ENCODE data around the gene CTDSPL2.
"Not testable (repeated sequence)": the region's sequence is repeated elsewhere in the genome, so short reads cannot be mapped to it uniquely, and the experiment has no call there.

Gene CTDSPL2

GRCh38 chr15:44529864-44530604 lies 102.6 kb downstream of the CTDSPL2 start:
- H3K9me3 ChIP-seq (ENCODE audit: control insufficient read depth in 1 of 2, low read length in 2 of 2): no peaks in the 10 kb centered on the region
- peaks cover 2 to 4% of the 10 kb centered on the region in 2 donors for H3K4me1 ChIP-seq (ENCODE audit: control insufficient read depth in 1 of 2, insufficient read depth in 2 of 2, low read length in 2 of 2)
- H3K27me3 ChIP-seq (ENCODE audit: low read depth, low read length): no peaks in the 10 kb centered on the region
- peaks cover 7% of the 10 kb centered on the region in 2 donors for H3K36me3 ChIP-seq (ENCODE audit: control insufficient read depth in 1 of 2, insufficient read depth in 2 of 2, low read length in 2 of 2)
- no peak overlapping the region for H3K4me3 ChIP-seq (ENCODE audit: low read depth in 1 of 2, low read length in 2 of 2)
- no peak overlapping the region for H3K27ac ChIP-seq (ENCODE audit: low read length)

- peaks cover 5 to 7% of the 10 kb centered on the region in 2 donors for H3K36me3 ChIP-seq (ENCODE audit: control insufficient read depth in 1 of 2, insufficient read depth in 2 of 2, low read length in 2 of 2)
- H3K4me1 ChIP-seq (ENCODE audit: control insufficient read depth in 1 of 2, insufficient read depth in 2 of 2, low read length in 2 of 2): peaks cover 5 to 10% of the 10 kb centered on the region in 2 donors
- H3K27me3 ChIP-seq (ENCODE audit: low read depth, low read length): no peaks in the 10 kb centered on the region
- no peak overlapping the region for H3K27ac ChIP-seq (ENCODE audit: low read length)
- no peaks in the 10 kb centered on the region for H3K9me3 ChIP-seq (ENCODE audit: control insufficient read depth in 1 of 2, low read length in 2 of 2)
- H3K4me3 ChIP-seq (ENCODE audit: low read depth in 1 of 2, low read length in 2 of 2): no peak overlapping the region
Observed at GRCh38 chr15:44530653-44531052, 103.2 kb downstream of the CTDSPL2 start.

- H3K27ac ChIP-seq (ENCODE audit: low read length); H3K27me3 ChIP-seq (ENCODE audit: low read depth, low read length); H3K4me3 ChIP-seq (ENCODE audit: low read depth in 1 of 2, low read length in 2 of 2); H3K9me3 ChIP-seq (ENCODE audit: control insufficient read depth in 1 of 2, low read length in 2 of 2): not testable (repeated sequence)
- H3K4me1 ChIP-seq (ENCODE audit: control insufficient read depth in 1 of 2, insufficient read depth in 2 of 2, low read length in 2 of 2): peaks cover 5 to 14% of the 10 kb centered on the region in 2 donors
- H3K36me3 ChIP-seq (ENCODE audit: control insufficient read depth in 1 of 2, insufficient read depth in 2 of 2, low read length in 2 of 2): peaks cover 0 to 16% of the 10 kb centered on the region in 2 donors
Observed at GRCh38 chr15:44532275-44532674, 104.8 kb downstream of the CTDSPL2 start.

DNA sequence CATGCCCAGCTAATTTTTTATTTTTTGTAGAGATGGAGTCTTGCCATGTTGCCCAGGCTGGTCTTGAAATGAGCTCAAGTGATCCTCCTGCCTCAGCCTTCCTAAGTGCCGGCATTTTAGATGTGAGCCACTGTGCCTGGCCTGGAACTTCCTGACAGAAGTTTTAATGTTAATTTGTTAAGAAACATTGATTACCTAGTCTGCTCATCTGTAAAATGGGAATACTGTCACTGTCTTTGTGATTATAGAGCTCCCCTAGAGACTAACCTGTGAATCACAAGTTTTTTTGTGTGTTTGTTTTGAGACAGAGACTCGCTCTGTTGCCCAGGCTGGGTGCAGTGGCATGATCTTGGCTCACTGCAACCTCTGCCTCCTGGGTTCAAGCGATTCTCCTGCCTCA lies 105.3 kb downstream of the CTDSPL2 start:
- Histone ChIP-seq H3K27me3 (ENCODE audit: low read depth, low read length) (no peaks in the 10 kb centered on the region), H3K4me3 (ENCODE audit: low read depth in 1 of 2, low read length in 2 of 2) (no peak overlapping the region), H3K9me3 (ENCODE audit: control insufficient read depth in 1 of 2, low read length in 2 of 2) (no peaks in the 10 kb centered on the region), H3K36me3 (ENCODE audit: control insufficient read depth in 1 of 2, insufficient read depth in 2 of 2, low read length in 2 of 2) (peaks cover 0 to 20% of the 10 kb centered on the region in 2 donors), H3K27ac (ENCODE audit: low read length) (no peak overlapping the region), H3K4me1 (ENCODE audit: control insufficient read depth in 1 of 2, insufficient read depth in 2 of 2, low read length in 2 of 2) (peaks cover 5 to 14% of the 10 kb centered on the region in 2 donors)

DNA sequence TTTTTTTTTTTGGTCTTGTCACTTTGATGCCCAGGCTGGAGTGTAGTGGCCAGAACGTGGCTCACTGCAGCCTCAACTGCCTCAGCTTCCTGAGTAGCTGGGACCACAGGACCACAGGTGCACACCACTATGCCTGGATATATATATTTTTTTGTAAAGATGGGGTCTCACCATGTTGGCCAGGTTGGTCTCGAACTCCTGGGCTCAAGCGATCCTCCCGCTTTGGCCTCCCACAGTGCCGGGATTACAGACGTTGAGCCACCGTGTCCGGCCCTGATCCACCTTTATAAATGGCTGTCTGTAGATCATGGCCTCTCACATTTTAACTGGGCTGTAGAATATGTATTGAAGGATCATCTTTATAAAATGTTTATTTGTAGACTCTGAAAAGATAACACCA lies 107.7 kb downstream of the CTDSPL2 start:
- H3K4me3 ChIP-seq (ENCODE audit: low read depth in 1 of 2, low read length in 2 of 2): no peak overlapping the region
- H3K4me1 ChIP-seq (ENCODE audit: control insufficient read depth in 1 of 2, insufficient read depth in 2 of 2, low read length in 2 of 2): peaks cover 12 to 26% of the 10 kb centered on the region in 2 donors
- peaks cover 0 to 20% of the 10 kb centered on the region in 2 donors for H3K36me3 ChIP-seq (ENCODE audit: control insufficient read depth in 1 of 2, insufficient read depth in 2 of 2, low read length in 2 of 2)
- H3K27ac ChIP-seq (ENCODE audit: low read length): no peak overlapping the region
- no peaks in the 10 kb centered on the region for H3K27me3 ChIP-seq (ENCODE audit: low read depth, low read length)
- H3K9me3 ChIP-seq (ENCODE audit: control insufficient read depth in 1 of 2, low read length in 2 of 2): no peaks in the 10 kb centered on the region

GRCh38 chr15:44535523-44536301 lies 108.3 kb downstream of the CTDSPL2 start:
- no peaks in the 10 kb centered on the region for H3K27me3 ChIP-seq (ENCODE audit: low read depth, low read length)
- peak overlapping the region; percentile 92 for H3K27ac ChIP-seq (ENCODE audit: low read length)
- H3K36me3 ChIP-seq (ENCODE audit: control insufficient read depth in 1 of 2, insufficient read depth in 2 of 2, low read length in 2 of 2): peaks cover 4 to 20% of the 10 kb centered on the region in 2 donors
- peak overlapping the region; percentile 73 to 82 for H3K4me3 ChIP-seq (ENCODE audit: low read depth in 1 of 2, low read length in 2 of 2)
- H3K4me1 ChIP-seq (ENCODE audit: control insufficient read depth in 1 of 2, insufficient read depth in 2 of 2, low read length in 2 of 2): peaks cover 14 to 26% of the 10 kb centered on the region in 2 donors
- no peaks in the 10 kb centered on the region for H3K9me3 ChIP-seq (ENCODE audit: control insufficient read depth in 1 of 2, low read length in 2 of 2)

GRCh38 chr15:44536302-44536961 lies 109.0 kb downstream of the CTDSPL2 start:
- no peaks in the 10 kb centered on the region for H3K27me3 ChIP-seq (ENCODE audit: low read depth, low read length)
- H3K27ac ChIP-seq (ENCODE audit: low read length): peak overlapping the region; percentile 92
- H3K9me3 ChIP-seq (ENCODE audit: control insufficient read depth in 1 of 2, low read length in 2 of 2): no peaks in the 10 kb centered on the region
- peak overlapping the region; percentile 73 to 82 for H3K4me3 ChIP-seq (ENCODE audit: low read depth in 1 of 2, low read length in 2 of 2)
- H3K36me3 ChIP-seq (ENCODE audit: control insufficient read depth in 1 of 2, insufficient read depth in 2 of 2, low read length in 2 of 2): peaks cover 11 to 20% of the 10 kb centered on the region in 2 donors
- peaks cover 22 to 28% of the 10 kb centered on the region in 2 donors for H3K4me1 ChIP-seq (ENCODE audit: control insufficient read depth in 1 of 2, insufficient read depth in 2 of 2, low read length in 2 of 2)

- Histone ChIP-seq H3K4me1 (ENCODE audit: control insufficient read depth in 1 of 2, insufficient read depth in 2 of 2, low read length in 2 of 2) (peaks cover 29 to 35% of the 10 kb centered on the region in 2 donors), H3K27ac (ENCODE audit: low read length) (peak within 1 kb of the TSS; percentile 92), H3K4me3 (ENCODE audit: low read depth in 1 of 2, low read length in 2 of 2) (peak within 1 kb of the TSS; percentile 82 to 92)
Observed at GRCh38 chr15:44536962-44537734, 109.7 kb downstream of the CTDSPL2 start, which contains the start of gene EIF3J. TSS of gene EIF3J (plus strand) at chr15:44537147. CDS start at chr15:44537195, 48 bp downstream.

DNA sequence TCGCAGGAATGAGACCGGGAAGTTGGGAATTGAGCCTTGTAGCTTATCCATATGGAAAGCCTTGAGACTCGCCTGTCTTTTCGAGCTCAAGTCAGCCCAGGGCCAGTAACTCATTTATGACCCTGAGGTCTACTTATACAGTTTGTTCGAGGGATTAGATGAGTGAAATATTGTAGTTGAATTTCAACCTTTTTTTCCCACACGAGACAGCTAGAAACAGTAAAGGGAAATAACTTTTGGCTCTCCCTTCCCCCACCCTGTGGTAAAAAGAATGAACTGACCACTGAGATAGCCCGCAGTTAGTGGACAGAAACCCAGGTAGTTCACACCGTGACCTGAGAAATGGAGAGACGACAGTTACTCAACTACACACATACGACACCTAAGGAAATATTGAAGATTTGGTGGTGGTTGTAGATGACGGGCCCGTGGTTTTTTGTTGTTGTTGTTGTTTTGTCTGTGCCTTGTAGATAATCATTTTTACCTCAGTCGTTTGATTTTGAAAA lies 110.4 kb downstream of the CTDSPL2 start:
- no peaks in the 10 kb centered on the region for H3K27me3 ChIP-seq (ENCODE audit: low read depth, low read length)
- H3K36me3 ChIP-seq (ENCODE audit: control insufficient read depth in 1 of 2, insufficient read depth in 2 of 2, low read length in 2 of 2): peaks cover 12 to 20% of the 10 kb centered on the region in 2 donors
- peaks cover 29 to 41% of the 10 kb centered on the region in 2 donors for H3K4me1 ChIP-seq (ENCODE audit: control insufficient read depth in 1 of 2, insufficient read depth in 2 of 2, low read length in 2 of 2)
- H3K9me3 ChIP-seq (ENCODE audit: control insufficient read depth in 1 of 2, low read length in 2 of 2): no peaks in the 10 kb centered on the region
- H3K27ac ChIP-seq (ENCODE audit: low read length): peak overlapping the region; percentile 87
- peak overlapping the region; percentile 73 to 92 for H3K4me3 ChIP-seq (ENCODE audit: low read depth in 1 of 2, low read length in 2 of 2)

More at GRCh38 chr15:44536962-44537734, 109.7 kb downstream of the CTDSPL2 start, which contains the start of gene EIF3J:
- Histone ChIP-seq H3K27me3 (ENCODE audit: low read depth, low read length) (no peaks in the 10 kb centered on the region), H3K36me3 (ENCODE audit: control insufficient read depth in 1 of 2, insufficient read depth in 2 of 2, low read length in 2 of 2) (peaks cover 12 to 20% of the 10 kb centered on the region in 2 donors), H3K9me3 (ENCODE audit: control insufficient read depth in 1 of 2, low read length in 2 of 2) (no peaks in the 10 kb centered on the region)

GRCh38 chr15:44541282-44541958 lies 114.0 kb downstream of the CTDSPL2 start:
- Histone ChIP-seq H3K4me3 (ENCODE audit: low read depth in 1 of 2, low read length in 2 of 2) (peak overlapping the region in 1 of 2 donors; percentile 14), H3K36me3 (ENCODE audit: control insufficient read depth in 1 of 2, insufficient read depth in 2 of 2, low read length in 2 of 2) (peaks cover 9 to 12% of the 10 kb centered on the region in 2 donors), H3K27ac (ENCODE audit: low read length) (peak overlapping the region; percentile 41), H3K27me3 (ENCODE audit: low read depth, low read length) (no peaks in the 10 kb centered on the region), H3K9me3 (ENCODE audit: control insufficient read depth in 1 of 2, low read length in 2 of 2) (no peaks in the 10 kb centered on the region), H3K4me1 (ENCODE audit: control insufficient read depth in 1 of 2, insufficient read depth in 2 of 2, low read length in 2 of 2) (peaks cover 24 to 46% of the 10 kb centered on the region in 2 donors)

Data from muscle layer of duodenum (tissue), 2 donors.